Measurements from ENCODE around the gene PKNOX2.

The PKNOX2 gene

GRCh38 chr11:125270711-125271110 lies 106.2 kb downstream of the PKNOX2 start:
- no peak for TF ChIP-seq ZFX (IDR thresholded peaks at IDR 0.05)
- TF ChIP-seq CTCF (conservative IDR thresholded peaks at IDR 0.05): no peak
- no peak overlapping the region for H3K27ac ChIP-seq

- TF ChIP-seq ZFX (IDR thresholded peaks at IDR 0.05) (no peak), CTCF (conservative IDR thresholded peaks at IDR 0.05) (no peak)
- H3K27ac ChIP-seq: no peak overlapping the region
Measured at GRCh38 chr11:125271483-125272091, 107.0 kb downstream of the PKNOX2 start.

GRCh38 chr11:125272092-125272491 lies 107.5 kb downstream of the PKNOX2 start:
- TF ChIP-seq ZFX (IDR thresholded peaks at IDR 0.05): no peak
- TF ChIP-seq CTCF (conservative IDR thresholded peaks at IDR 0.05): no peak
- no peak overlapping the region for H3K27ac ChIP-seq

GRCh38 chr11:125272821-125273220 lies 108.3 kb downstream of the PKNOX2 start:
- no peak for TF ChIP-seq CTCF (conservative IDR thresholded peaks at IDR 0.05)
- TF ChIP-seq ZFX (IDR thresholded peaks at IDR 0.05): no peak
- peak overlapping the region; percentile 57; the same call in 1 of the 2 replicates for H3K27ac ChIP-seq

GRCh38 chr11:125273519-125274000 lies 109.0 kb downstream of the PKNOX2 start:
- TF ChIP-seq ZFX (IDR thresholded peaks at IDR 0.05) (no peak), CTCF (conservative IDR thresholded peaks at IDR 0.05) (no peak)
- peak overlapping the region; percentile 57 for H3K27ac ChIP-seq

- TF ChIP-seq CTCF (conservative IDR thresholded peaks at IDR 0.05): no peak
- peak overlapping the region; percentile 57 for H3K27ac ChIP-seq
Measured at GRCh38 chr11:125274309-125274708, 109.8 kb downstream of the PKNOX2 start.

- TF ChIP-seq ZFX (IDR thresholded peaks at IDR 0.05): no peak
- no peak for TF ChIP-seq CTCF (conservative IDR thresholded peaks at IDR 0.05)
- H3K27ac ChIP-seq: peak overlapping the region; percentile 57
Measured at GRCh38 chr11:125274774-125275173, 110.2 kb downstream of the PKNOX2 start.

All from C4-2B (cell line).